ENCODE results near the gene TARBP1.

Gene TARBP1

GRCh38 chr1:234473118-234473517, 5.9 kb downstream of the TARBP1 start:
- H3K36me3 ChIP-seq (ENCODE audit: insufficient read depth, low read length) = peaks cover 5% of the 10 kb centered on the region; the same call in 1 of the 2 replicates
- H3K27me3 ChIP-seq (ENCODE audit: insufficient read depth, low read length) = no peaks in the 10 kb centered on the region
- H4K20me1 ChIP-seq (ENCODE audit: insufficient read depth, low read length) = no peaks in the 10 kb centered on the region
- H3K9ac ChIP-seq (ENCODE audit: low read length) = no peak overlapping the region
- H3K4me2 ChIP-seq (ENCODE audit: low read length) = no peak overlapping the region
- no peaks in the 10 kb centered on the region for H3K9me2 ChIP-seq (ENCODE audit: low read depth, low read length)
- no peak for TF ChIP-seq EZH2 (IDR thresholded peaks at IDR 0.05; ENCODE audit: borderline replicate concordance, low read length)
- TF ChIP-seq CTCF (IDR thresholded peaks at IDR 0.05; ENCODE audit: low read length) = no peak
- no peaks in the 10 kb centered on the region for H3F3A ChIP-seq (ENCODE audit: insufficient read depth, low read length)
- H3K9me3 ChIP-seq (ENCODE audit: low read length) = no peaks in the 10 kb centered on the region
- H3K4me1 ChIP-seq (ENCODE audit: insufficient read depth, low read length, severe bottlenecking) = peaks cover 49% of the 10 kb centered on the region
- no peak overlapping the region for H2AFZ ChIP-seq (ENCODE audit: low read length)
- H3K79me2 ChIP-seq (ENCODE audit: insufficient read depth, low read length) = peaks cover 9% of the 10 kb centered on the region
- no peak overlapping the region for H3K27ac ChIP-seq (ENCODE audit: low read depth, low read length, poor library complexity, severe bottlenecking)
- no peak overlapping the region for H3K4me3 ChIP-seq (ENCODE audit: low read depth, low read length, poor library complexity, severe bottlenecking)

GRCh38 chr1:234469376-234469775, 9.6 kb downstream of the TARBP1 start:
- Histone ChIP-seq H3K27me3 (ENCODE audit: insufficient read depth, low read length) (no peaks in the 10 kb centered on the region), H4K20me1 (ENCODE audit: insufficient read depth, low read length) (no peaks in the 10 kb centered on the region), H3K9me2 (ENCODE audit: low read depth, low read length) (no peaks in the 10 kb centered on the region), H3K4me1 (ENCODE audit: insufficient read depth, low read length, severe bottlenecking) (peaks cover 14% of the 10 kb centered on the region), H2AFZ (ENCODE audit: low read length) (no peak overlapping the region), H3K4me3 (ENCODE audit: low read depth, low read length, poor library complexity, severe bottlenecking) (no peak overlapping the region), H3K36me3 (ENCODE audit: insufficient read depth, low read length) (peaks cover 35% of the 10 kb centered on the region), H3K9ac (ENCODE audit: low read length) (no peak overlapping the region), H3F3A (ENCODE audit: insufficient read depth, low read length) (no peaks in the 10 kb centered on the region), H3K79me2 (ENCODE audit: insufficient read depth, low read length) (no peaks in the 10 kb centered on the region; the same call in 1 of the 2 replicates), H3K27ac (ENCODE audit: low read depth, low read length, poor library complexity, severe bottlenecking) (no peak overlapping the region), H3K9me3 (ENCODE audit: low read length) (no peaks in the 10 kb centered on the region), H3K4me2 (ENCODE audit: low read length) (no peak overlapping the region)
- TF ChIP-seq EZH2 (IDR thresholded peaks at IDR 0.05; ENCODE audit: borderline replicate concordance, low read length) (no peak), CTCF (IDR thresholded peaks at IDR 0.05; ENCODE audit: low read length) (no peak)

GRCh38 chr1:234468580-234468979, 10.4 kb downstream of the TARBP1 start:
- no peaks in the 10 kb centered on the region for H3K79me2 ChIP-seq (ENCODE audit: insufficient read depth, low read length)
- no peak overlapping the region for H3K9ac ChIP-seq (ENCODE audit: low read length)
- no peaks in the 10 kb centered on the region for H4K20me1 ChIP-seq (ENCODE audit: insufficient read depth, low read length)
- H3K9me3 ChIP-seq (ENCODE audit: low read length) = no peaks in the 10 kb centered on the region
- H2AFZ ChIP-seq (ENCODE audit: low read length) = no peak overlapping the region
- H3K9me2 ChIP-seq (ENCODE audit: low read depth, low read length) = no peaks in the 10 kb centered on the region
- peaks cover 43% of the 10 kb centered on the region for H3K36me3 ChIP-seq (ENCODE audit: insufficient read depth, low read length)
- peaks cover 12% of the 10 kb centered on the region for H3K4me1 ChIP-seq (ENCODE audit: insufficient read depth, low read length, severe bottlenecking)
- H3K4me3 ChIP-seq (ENCODE audit: low read depth, low read length, poor library complexity, severe bottlenecking) = no peak overlapping the region
- TF ChIP-seq CTCF (IDR thresholded peaks at IDR 0.05; ENCODE audit: low read length) = no peak
- no peak for TF ChIP-seq EZH2 (IDR thresholded peaks at IDR 0.05; ENCODE audit: borderline replicate concordance, low read length)
- no peak overlapping the region for H3K4me2 ChIP-seq (ENCODE audit: low read length)
- no peaks in the 10 kb centered on the region for H3F3A ChIP-seq (ENCODE audit: insufficient read depth, low read length)
- H3K27ac ChIP-seq (ENCODE audit: low read depth, low read length, poor library complexity, severe bottlenecking) = no peak overlapping the region
- H3K27me3 ChIP-seq (ENCODE audit: insufficient read depth, low read length) = no peaks in the 10 kb centered on the region
